ENCODE results near the gene MEOX1. TPM values are rescaled to one million over a fixed set of nuclear protein-coding genes. Genes with fewer than 3 reads are reported as not detected.

The MEOX1 gene
- total RNA-seq, 1 experiment from 2014 or later, result not detected

DNA sequence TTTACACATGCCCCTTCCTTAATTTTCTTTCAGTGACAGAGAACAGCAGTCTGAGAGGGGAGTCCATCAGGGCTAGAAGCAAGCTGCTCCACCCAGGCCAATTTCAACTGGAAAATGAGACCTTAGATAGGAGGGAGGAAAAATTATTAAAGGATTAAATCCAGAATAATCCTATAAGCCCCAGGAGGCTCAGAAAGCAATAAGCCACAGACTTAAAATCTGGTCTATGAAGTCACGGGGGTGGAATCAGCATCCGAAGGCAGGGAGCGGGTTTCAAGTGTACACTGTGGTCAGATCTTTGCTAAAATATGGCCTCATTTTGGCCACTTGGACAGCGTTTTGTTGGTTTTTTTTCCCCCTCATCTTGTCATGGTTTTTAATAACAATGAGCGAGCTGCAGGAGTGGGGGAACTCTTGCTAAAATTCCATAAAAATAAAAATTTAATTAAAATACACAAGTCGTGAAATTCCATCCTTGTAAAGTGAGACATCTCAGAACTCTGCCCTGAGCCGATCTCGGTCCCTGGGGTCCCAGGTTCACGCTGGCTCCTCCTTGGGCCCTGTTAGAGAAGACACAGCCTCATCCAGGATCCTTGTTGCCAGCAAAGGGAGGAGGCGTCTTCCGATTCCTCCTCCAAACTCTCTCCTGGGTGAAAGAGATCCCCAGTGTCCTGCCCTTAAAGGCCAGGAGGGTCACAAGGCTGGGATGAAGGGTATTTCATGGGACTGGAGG, 63.9 kb downstream of the MEOX1 start:
- no peak for TF ChIP-seq MYBL2 (CRISPR knock-in tag; IDR thresholded peaks at IDR 0.05)
- no peak for TF ChIP-seq RELA (CRISPR knock-in tag; IDR thresholded peaks at IDR 0.05; ENCODE audit: borderline replicate concordance)
- TF ChIP-seq CBFB (CRISPR knock-in tag; IDR thresholded peaks at IDR 0.05; ENCODE audit: low read depth), result no peak
- TF ChIP-seq, protein P1, sequence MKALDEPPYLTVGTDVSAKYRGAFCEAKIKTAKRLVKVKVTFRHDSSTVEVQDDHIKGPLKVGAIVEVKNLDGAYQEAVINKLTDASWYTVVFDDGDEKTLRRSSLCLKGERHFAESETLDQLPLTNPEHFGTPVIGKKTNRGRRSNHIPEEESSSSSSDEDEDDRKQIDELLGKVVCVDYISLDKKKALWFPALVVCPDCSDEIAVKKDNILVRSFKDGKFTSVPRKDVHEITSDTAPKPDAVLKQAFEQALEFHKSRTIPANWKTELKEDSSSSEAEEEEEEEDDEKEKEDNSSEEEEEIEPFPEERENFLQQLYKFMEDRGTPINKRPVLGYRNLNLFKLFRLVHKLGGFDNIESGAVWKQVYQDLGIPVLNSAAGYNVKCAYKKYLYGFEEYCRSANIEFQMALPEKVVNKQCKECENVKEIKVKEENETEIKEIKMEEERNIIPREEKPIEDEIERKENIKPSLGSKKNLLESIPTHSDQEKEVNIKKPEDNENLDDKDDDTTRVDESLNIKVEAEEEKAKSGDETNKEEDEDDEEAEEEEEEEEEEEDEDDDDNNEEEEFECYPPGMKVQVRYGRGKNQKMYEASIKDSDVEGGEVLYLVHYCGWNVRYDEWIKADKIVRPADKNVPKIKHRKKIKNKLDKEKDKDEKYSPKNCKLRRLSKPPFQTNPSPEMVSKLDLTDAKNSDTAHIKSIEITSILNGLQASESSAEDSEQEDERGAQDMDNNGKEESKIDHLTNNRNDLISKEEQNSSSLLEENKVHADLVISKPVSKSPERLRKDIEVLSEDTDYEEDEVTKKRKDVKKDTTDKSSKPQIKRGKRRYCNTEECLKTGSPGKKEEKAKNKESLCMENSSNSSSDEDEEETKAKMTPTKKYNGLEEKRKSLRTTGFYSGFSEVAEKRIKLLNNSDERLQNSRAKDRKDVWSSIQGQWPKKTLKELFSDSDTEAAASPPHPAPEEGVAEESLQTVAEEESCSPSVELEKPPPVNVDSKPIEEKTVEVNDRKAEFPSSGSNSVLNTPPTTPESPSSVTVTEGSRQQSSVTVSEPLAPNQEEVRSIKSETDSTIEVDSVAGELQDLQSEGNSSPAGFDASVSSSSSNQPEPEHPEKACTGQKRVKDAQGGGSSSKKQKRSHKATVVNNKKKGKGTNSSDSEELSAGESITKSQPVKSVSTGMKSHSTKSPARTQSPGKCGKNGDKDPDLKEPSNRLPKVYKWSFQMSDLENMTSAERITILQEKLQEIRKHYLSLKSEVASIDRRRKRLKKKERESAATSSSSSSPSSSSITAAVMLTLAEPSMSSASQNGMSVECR (CRISPR knock-in tag; IDR thresholded peaks at IDR 0.05; ENCODE audit: borderline replicate concordance), result no peak
- TF ChIP-seq ZNF232 (CRISPR knock-in tag; IDR thresholded peaks at IDR 0.05), result no peak
- no peak for TF ChIP-seq GABPB1 (CRISPR knock-in tag; IDR thresholded peaks at IDR 0.05)
- no peak for TF ChIP-seq AFF4 (CRISPR knock-in tag; IDR thresholded peaks at IDR 0.05; ENCODE audit: borderline replicate concordance)
- H3K4me1 Mint-ChIP-seq, result peaks cover 14% of the 10 kb centered on the region
- peaks cover 7% of the 10 kb centered on the region; the same call in 1 of the 2 replicates for H3K27me3 Mint-ChIP-seq (ENCODE audit: low read depth)
- CTCF ChIA-PET, result no interaction called here
- POLR2A ChIA-PET, result interaction anchor here (0.6 to 1.0 kb wide), 3 partner anchors 24 to 67 kb away, joined by 3 to 4 read pairs (median 3); no protein-coding TSS in a partner anchor
- DNase-seq (ENCODE audit: low spot score) (no peak), ATAC-seq (no peak)
- no peaks in the 10 kb centered on the region; the same call in 1 of the 2 replicates for H3K9me3 Mint-ChIP-seq
- H3K27ac Mint-ChIP-seq, result no peak overlapping the region
- no peak overlapping the region for H3K4me3 Mint-ChIP-seq
- peaks cover 3% of the 10 kb centered on the region; the same call in 1 of the 2 replicates for H3K36me3 Mint-ChIP-seq

GRCh38 chr17:43595466-43595865, 66.3 kb downstream of the MEOX1 start:
- no peak overlapping the region for H3K4me3 Mint-ChIP-seq
- H3K9me3 Mint-ChIP-seq, result no peaks in the 10 kb centered on the region; the same call in 1 of the 2 replicates
- H3K27ac Mint-ChIP-seq, result no peak overlapping the region; the same call in 1 of the 2 replicates
- peaks cover 3% of the 10 kb centered on the region; the same call in 1 of the 2 replicates for H3K36me3 Mint-ChIP-seq
- ATAC-seq (no peak), DNase-seq (ENCODE audit: low spot score) (no peak)
- peaks cover 7% of the 10 kb centered on the region; the same call in 1 of the 2 replicates for H3K27me3 Mint-ChIP-seq (ENCODE audit: low read depth)
- ChIA-PET POLR2A (no interaction called here), CTCF (interaction anchor here (0.7 kb wide), 1 partner anchor 52 kb away, joined by 3 read pairs; no protein-coding TSS in a partner anchor)
- peaks cover 30% of the 10 kb centered on the region for H3K4me1 Mint-ChIP-seq
- TF ChIP-seq, protein P2, sequence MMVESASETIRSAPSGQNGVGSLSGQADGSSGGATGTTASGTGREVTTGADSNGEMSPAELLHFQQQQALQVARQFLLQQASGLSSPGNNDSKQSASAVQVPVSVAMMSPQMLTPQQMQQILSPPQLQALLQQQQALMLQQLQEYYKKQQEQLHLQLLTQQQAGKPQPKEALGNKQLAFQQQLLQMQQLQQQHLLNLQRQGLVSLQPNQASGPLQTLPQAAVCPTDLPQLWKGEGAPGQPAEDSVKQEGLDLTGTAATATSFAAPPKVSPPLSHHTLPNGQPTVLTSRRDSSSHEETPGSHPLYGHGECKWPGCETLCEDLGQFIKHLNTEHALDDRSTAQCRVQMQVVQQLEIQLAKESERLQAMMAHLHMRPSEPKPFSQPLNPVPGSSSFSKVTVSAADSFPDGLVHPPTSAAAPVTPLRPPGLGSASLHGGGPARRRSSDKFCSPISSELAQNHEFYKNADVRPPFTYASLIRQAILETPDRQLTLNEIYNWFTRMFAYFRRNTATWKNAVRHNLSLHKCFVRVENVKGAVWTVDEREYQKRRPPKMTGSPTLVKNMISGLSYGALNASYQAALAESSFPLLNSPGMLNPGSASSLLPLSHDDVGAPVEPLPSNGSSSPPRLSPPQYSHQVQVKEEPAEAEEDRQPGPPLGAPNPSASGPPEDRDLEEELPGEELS (CRISPR knock-in tag; IDR thresholded peaks at IDR 0.05), result no peak
- no peak for TF ChIP-seq MYBL2 (CRISPR knock-in tag; IDR thresholded peaks at IDR 0.05)
- TF ChIP-seq IRF1 (CRISPR knock-in tag; IDR thresholded peaks at IDR 0.05), result no peak
- TF ChIP-seq, protein P3, sequence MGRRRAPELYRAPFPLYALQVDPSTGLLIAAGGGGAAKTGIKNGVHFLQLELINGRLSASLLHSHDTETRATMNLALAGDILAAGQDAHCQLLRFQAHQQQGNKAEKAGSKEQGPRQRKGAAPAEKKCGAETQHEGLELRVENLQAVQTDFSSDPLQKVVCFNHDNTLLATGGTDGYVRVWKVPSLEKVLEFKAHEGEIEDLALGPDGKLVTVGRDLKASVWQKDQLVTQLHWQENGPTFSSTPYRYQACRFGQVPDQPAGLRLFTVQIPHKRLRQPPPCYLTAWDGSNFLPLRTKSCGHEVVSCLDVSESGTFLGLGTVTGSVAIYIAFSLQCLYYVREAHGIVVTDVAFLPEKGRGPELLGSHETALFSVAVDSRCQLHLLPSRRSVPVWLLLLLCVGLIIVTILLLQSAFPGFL (CRISPR knock-in tag; IDR thresholded peaks at IDR 0.05; ENCODE audit: borderline replicate concordance), result no peak
- TF ChIP-seq, protein P4, sequence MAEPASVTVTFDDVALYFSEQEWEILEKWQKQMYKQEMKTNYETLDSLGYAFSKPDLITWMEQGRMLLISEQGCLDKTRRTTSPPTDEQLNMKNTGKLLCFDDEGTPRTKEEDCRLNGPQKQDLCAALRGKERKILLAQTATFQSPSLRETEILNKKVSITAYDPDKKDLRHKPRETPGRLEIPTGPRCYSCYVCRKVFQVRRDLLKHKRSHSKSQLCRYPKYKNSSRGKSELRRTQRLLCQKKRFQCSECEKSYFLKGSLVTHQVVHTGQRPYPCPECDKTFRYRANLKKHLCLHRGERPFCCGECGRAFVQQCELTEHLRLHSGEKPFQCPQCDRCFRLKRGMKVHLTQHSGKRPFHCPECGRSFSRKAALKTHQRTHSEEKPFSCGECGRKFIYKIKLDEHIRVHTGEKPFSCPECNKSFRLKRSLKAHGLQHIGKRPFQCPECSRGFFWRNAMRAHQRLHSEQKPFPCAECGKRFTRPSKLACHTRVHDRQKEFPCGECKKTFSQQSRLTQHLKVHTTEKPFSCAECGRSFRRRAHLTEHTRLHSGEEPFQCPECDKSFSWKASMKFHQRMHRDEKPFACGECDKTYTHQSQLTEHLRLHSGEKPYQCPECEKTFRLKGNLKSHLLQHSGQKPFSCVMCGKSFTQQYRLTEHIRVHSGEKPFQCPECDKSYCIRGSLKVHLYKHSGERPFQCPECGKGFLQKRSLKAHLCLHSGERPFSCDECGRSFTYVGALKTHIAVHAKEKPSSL (CRISPR knock-in tag; conservative IDR thresholded peaks at IDR 0.05), result no peak
- no peak for TF ChIP-seq ZNF396 (CRISPR knock-in tag; IDR thresholded peaks at IDR 0.05; ENCODE audit: borderline replicate concordance)
- TF ChIP-seq NR3C1 (CRISPR knock-in tag; conservative IDR thresholded peaks at IDR 0.05; ENCODE audit: low read depth), result no peak
- TF ChIP-seq, protein P5, sequence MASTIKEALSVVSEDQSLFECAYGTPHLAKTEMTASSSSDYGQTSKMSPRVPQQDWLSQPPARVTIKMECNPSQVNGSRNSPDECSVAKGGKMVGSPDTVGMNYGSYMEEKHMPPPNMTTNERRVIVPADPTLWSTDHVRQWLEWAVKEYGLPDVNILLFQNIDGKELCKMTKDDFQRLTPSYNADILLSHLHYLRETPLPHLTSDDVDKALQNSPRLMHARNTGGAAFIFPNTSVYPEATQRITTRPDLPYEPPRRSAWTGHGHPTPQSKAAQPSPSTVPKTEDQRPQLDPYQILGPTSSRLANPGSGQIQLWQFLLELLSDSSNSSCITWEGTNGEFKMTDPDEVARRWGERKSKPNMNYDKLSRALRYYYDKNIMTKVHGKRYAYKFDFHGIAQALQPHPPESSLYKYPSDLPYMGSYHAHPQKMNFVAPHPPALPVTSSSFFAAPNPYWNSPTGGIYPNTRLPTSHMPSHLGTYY (CRISPR knock-in tag; IDR thresholded peaks at IDR 0.05), result no peak
- no peak for TF ChIP-seq CREB1 (CRISPR knock-in tag; IDR thresholded peaks at IDR 0.05)
